Measurements from ENCODE around the gene PSMD8.

PSMD8 gene

GRCh38 chr19:38422438-38422837 lies 48.1 kb downstream of the PSMD8 start:
- no peaks in the 10 kb centered on the region for H3K9me3 ChIP-seq (ENCODE audit: insufficient read depth, low read length)
- no peak overlapping the region for H3K9ac ChIP-seq (ENCODE audit: low read length)

DNA sequence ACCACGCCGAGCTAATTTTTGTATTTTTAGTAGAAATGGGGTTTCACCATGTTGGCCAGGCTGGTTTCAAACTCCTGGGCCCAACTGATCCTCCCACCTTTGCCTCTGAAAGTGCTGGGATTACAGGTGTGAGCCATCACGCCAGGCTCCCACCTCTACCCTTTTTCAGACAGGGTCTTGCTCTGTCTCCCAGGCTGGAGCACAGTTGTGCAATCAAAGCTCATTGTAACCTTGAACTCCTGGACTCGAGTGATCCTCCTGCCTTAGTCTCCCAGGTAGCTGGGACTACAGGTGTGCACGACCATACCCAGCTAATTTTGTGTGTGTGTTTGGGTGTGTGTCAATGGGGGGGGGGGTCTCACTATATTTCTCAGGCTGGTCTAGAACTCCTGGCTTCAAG lies 49.9 kb downstream of the PSMD8 start:
- H3K4me3 ChIP-seq (ENCODE audit: insufficient read depth, low read length, poor library complexity, severe bottlenecking), result no peak overlapping the region
- no peak overlapping the region for H2AFZ ChIP-seq (ENCODE audit: low read depth, low read length, severe bottlenecking)
- no peaks in the 10 kb centered on the region for H3F3A ChIP-seq (ENCODE audit: insufficient read depth)
- H3K79me2 ChIP-seq (ENCODE audit: insufficient read depth, low read length), result no peaks in the 10 kb centered on the region
- H3K27ac ChIP-seq (ENCODE audit: low read depth, low read length), result no peak overlapping the region
- H3K27me3 ChIP-seq (ENCODE audit: low read length), result no peaks in the 10 kb centered on the region
- no peaks in the 10 kb centered on the region for H3K9me3 ChIP-seq (ENCODE audit: insufficient read depth, low read length)
- H3K4me2 ChIP-seq (ENCODE audit: low read depth, low read length, poor library complexity, severe bottlenecking), result no peak overlapping the region
- TF ChIP-seq EZH2phosphoT487 (conservative IDR thresholded peaks at IDR 0.05; ENCODE audit: low read length), result no peak
- TF ChIP-seq, protein P1, sequence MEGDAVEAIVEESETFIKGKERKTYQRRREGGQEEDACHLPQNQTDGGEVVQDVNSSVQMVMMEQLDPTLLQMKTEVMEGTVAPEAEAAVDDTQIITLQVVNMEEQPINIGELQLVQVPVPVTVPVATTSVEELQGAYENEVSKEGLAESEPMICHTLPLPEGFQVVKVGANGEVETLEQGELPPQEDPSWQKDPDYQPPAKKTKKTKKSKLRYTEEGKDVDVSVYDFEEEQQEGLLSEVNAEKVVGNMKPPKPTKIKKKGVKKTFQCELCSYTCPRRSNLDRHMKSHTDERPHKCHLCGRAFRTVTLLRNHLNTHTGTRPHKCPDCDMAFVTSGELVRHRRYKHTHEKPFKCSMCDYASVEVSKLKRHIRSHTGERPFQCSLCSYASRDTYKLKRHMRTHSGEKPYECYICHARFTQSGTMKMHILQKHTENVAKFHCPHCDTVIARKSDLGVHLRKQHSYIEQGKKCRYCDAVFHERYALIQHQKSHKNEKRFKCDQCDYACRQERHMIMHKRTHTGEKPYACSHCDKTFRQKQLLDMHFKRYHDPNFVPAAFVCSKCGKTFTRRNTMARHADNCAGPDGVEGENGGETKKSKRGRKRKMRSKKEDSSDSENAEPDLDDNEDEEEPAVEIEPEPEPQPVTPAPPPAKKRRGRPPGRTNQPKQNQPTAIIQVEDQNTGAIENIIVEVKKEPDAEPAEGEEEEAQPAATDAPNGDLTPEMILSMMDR (IDR thresholded peaks at IDR 0.05; ENCODE audit: insufficient read depth, low read length, poor library complexity, severe bottlenecking), result no peak
- H3K9ac ChIP-seq (ENCODE audit: low read length), result no peak overlapping the region
- no peaks in the 10 kb centered on the region for H4K20me1 ChIP-seq (ENCODE audit: low read depth, low read length)
- H3K36me3 ChIP-seq (ENCODE audit: low read length), result no peaks in the 10 kb centered on the region
- no peaks in the 10 kb centered on the region for H3K9me2 ChIP-seq (replicated peaks; ENCODE audit: insufficient read depth, low read length)

More at GRCh38 chr19:38422438-38422837, 48.1 kb downstream of the PSMD8 start:
- Histone ChIP-seq H3F3A (ENCODE audit: insufficient read depth) (no peaks in the 10 kb centered on the region), H3K4me2 (ENCODE audit: low read depth, low read length, poor library complexity, severe bottlenecking) (no peak overlapping the region), H3K4me3 (ENCODE audit: insufficient read depth, low read length, poor library complexity, severe bottlenecking) (no peak overlapping the region), H3K9me2 (replicated peaks; ENCODE audit: insufficient read depth, low read length) (no peaks in the 10 kb centered on the region), H3K27ac (ENCODE audit: low read depth, low read length) (no peak overlapping the region), H3K27me3 (ENCODE audit: low read length) (no peaks in the 10 kb centered on the region), H2AFZ (ENCODE audit: low read depth, low read length, severe bottlenecking) (no peak overlapping the region), H4K20me1 (ENCODE audit: low read depth, low read length) (no peaks in the 10 kb centered on the region), H3K36me3 (ENCODE audit: low read length) (no peaks in the 10 kb centered on the region), H3K79me2 (ENCODE audit: insufficient read depth, low read length) (no peaks in the 10 kb centered on the region)
- no peak for TF ChIP-seq EZH2phosphoT487 (conservative IDR thresholded peaks at IDR 0.05; ENCODE audit: low read length)
- TF ChIP-seq, protein P1 (IDR thresholded peaks at IDR 0.05; ENCODE audit: insufficient read depth, low read length, poor library complexity, severe bottlenecking), result no peak

GRCh38 chr19:38425222-38425809 lies 50.9 kb downstream of the PSMD8 start:
- Histone ChIP-seq H3K9me3 (ENCODE audit: insufficient read depth, low read length) (no peaks in the 10 kb centered on the region), H3K79me2 (ENCODE audit: insufficient read depth, low read length) (no peaks in the 10 kb centered on the region), H3K4me2 (ENCODE audit: low read depth, low read length, poor library complexity, severe bottlenecking) (no peak overlapping the region), H3F3A (ENCODE audit: insufficient read depth) (no peaks in the 10 kb centered on the region), H2AFZ (ENCODE audit: low read depth, low read length, severe bottlenecking) (no peak overlapping the region), H3K9ac (ENCODE audit: low read length) (no peak overlapping the region), H3K4me3 (ENCODE audit: insufficient read depth, low read length, poor library complexity, severe bottlenecking) (no peak overlapping the region), H3K27me3 (ENCODE audit: low read length) (no peaks in the 10 kb centered on the region), H4K20me1 (ENCODE audit: low read depth, low read length) (no peaks in the 10 kb centered on the region), H3K27ac (ENCODE audit: low read depth, low read length) (no peak overlapping the region), H3K36me3 (ENCODE audit: low read length) (no peaks in the 10 kb centered on the region), H3K9me2 (replicated peaks; ENCODE audit: insufficient read depth, low read length) (no peaks in the 10 kb centered on the region)
- TF ChIP-seq EZH2phosphoT487 (conservative IDR thresholded peaks at IDR 0.05; ENCODE audit: low read length), result no peak
- TF ChIP-seq, protein P1 (IDR thresholded peaks at IDR 0.05; ENCODE audit: insufficient read depth, low read length, poor library complexity, severe bottlenecking), result no peak

Measured in SU-DHL-6 (cell line).